ENCODE measurements around the gene UTP4. TPM values are rescaled to one million over a fixed set of nuclear protein-coding genes. Genes with fewer than 3 reads are reported as not detected.

Gene UTP4
- total RNA-seq, 1 donor from 2014 or later, result 13.3 TPM

GRCh38 chr16:69085032-69085695 is 47.3 kb upstream of the UTP4 start:
- TF ChIP-seq EZH2 (IDR thresholded peaks at IDR 0.05) (no peak), EZH2phosphoT487 (IDR thresholded peaks at IDR 0.05) (no peak), CTCF (IDR thresholded peaks at IDR 0.05) (no peak)
- H3K27ac Mint-ChIP-seq, result peak overlapping the region; percentile 36
- H3K36me3 Mint-ChIP-seq, result peaks cover 7% of the 10 kb centered on the region
- peaks cover 22% of the 10 kb centered on the region for H3K4me1 Mint-ChIP-seq
- Histone ChIP-seq H3F3A (ENCODE audit: low read depth) (peaks cover 19% of the 10 kb centered on the region), H3K9me3 (ENCODE audit: low read depth) (no peaks in the 10 kb centered on the region), H3K9ac (no peak overlapping the region), H3K27me3 (no peaks in the 10 kb centered on the region), H3K36me3 (no peaks in the 10 kb centered on the region), H3K79me2 (ENCODE audit: low read depth) (no peaks in the 10 kb centered on the region), H3K27ac (no peak overlapping the region), H3K4me2 (no peak overlapping the region), H4K20me1 (ENCODE audit: low read depth) (no peaks in the 10 kb centered on the region), H3K4me3 (no peak overlapping the region), H2AFZ (replicated peaks) (no peak overlapping the region), H3K4me1 (peaks cover 24% of the 10 kb centered on the region)
- peaks cover 4% of the 10 kb centered on the region for H3K27me3 Mint-ChIP-seq (ENCODE audit: insufficient read depth, low read depth)
- no peak for DNase-seq (ENCODE audit: low spot score)
- H3K9me3 Mint-ChIP-seq, result no peaks in the 10 kb centered on the region
- H3K4me3 Mint-ChIP-seq, result no peak overlapping the region

GRCh38 chr16:69087161-69087581 is 45.3 kb upstream of the UTP4 start:
- Mint-ChIP-seq H3K36me3 (peaks cover 7% of the 10 kb centered on the region), H3K27me3 (ENCODE audit: insufficient read depth, low read depth) (peaks cover 4% of the 10 kb centered on the region), H3K4me3 (no peak overlapping the region), H3K9me3 (no peaks in the 10 kb centered on the region), H3K27ac (no peak overlapping the region), H3K4me1 (peaks cover 22% of the 10 kb centered on the region)
- Histone ChIP-seq H3K4me3 (no peak overlapping the region), H3F3A (ENCODE audit: low read depth) (peaks cover 19% of the 10 kb centered on the region), H3K36me3 (no peaks in the 10 kb centered on the region), H2AFZ (replicated peaks) (no peak overlapping the region), H3K79me2 (ENCODE audit: low read depth) (no peaks in the 10 kb centered on the region), H4K20me1 (ENCODE audit: low read depth) (no peaks in the 10 kb centered on the region), H3K9ac (no peak overlapping the region), H3K27me3 (no peaks in the 10 kb centered on the region), H3K9me3 (ENCODE audit: low read depth) (no peaks in the 10 kb centered on the region), H3K4me2 (no peak overlapping the region), H3K27ac (no peak overlapping the region), H3K4me1 (peaks cover 24% of the 10 kb centered on the region)
- no peak for DNase-seq (ENCODE audit: low spot score)
- TF ChIP-seq CTCF (IDR thresholded peaks at IDR 0.05) (no peak), EZH2phosphoT487 (IDR thresholded peaks at IDR 0.05) (no peak), EZH2 (IDR thresholded peaks at IDR 0.05) (no peak)

- Mint-ChIP-seq H3K9me3 (no peaks in the 10 kb centered on the region), H3K27me3 (ENCODE audit: insufficient read depth, low read depth) (peaks cover 4% of the 10 kb centered on the region), H3K36me3 (peaks cover 6% of the 10 kb centered on the region), H3K27ac (no peak overlapping the region), H3K4me1 (peaks cover 22% of the 10 kb centered on the region), H3K4me3 (no peak overlapping the region)
- Histone ChIP-seq H3K9ac (no peak overlapping the region), H4K20me1 (ENCODE audit: low read depth) (no peaks in the 10 kb centered on the region), H3K27me3 (no peaks in the 10 kb centered on the region), H3K79me2 (ENCODE audit: low read depth) (no peaks in the 10 kb centered on the region), H3K4me1 (peaks cover 20% of the 10 kb centered on the region), H3K9me3 (ENCODE audit: low read depth) (no peaks in the 10 kb centered on the region), H3K27ac (no peak overlapping the region), H3F3A (ENCODE audit: low read depth) (peaks cover 17% of the 10 kb centered on the region), H3K4me3 (no peak overlapping the region), H3K36me3 (no peaks in the 10 kb centered on the region), H3K4me2 (peak overlapping the region; percentile 54), H2AFZ (replicated peaks) (peak overlapping the region; percentile 89)
- DNase-seq (ENCODE audit: low spot score), result no peak
- TF ChIP-seq EZH2 (IDR thresholded peaks at IDR 0.05), result no peak
- no peak for TF ChIP-seq EZH2phosphoT487 (IDR thresholded peaks at IDR 0.05)
- no peak for TF ChIP-seq CTCF (IDR thresholded peaks at IDR 0.05)
Observed at GRCh38 chr16:69088684-69089083, 43.8 kb upstream of the UTP4 start.
